HAP-1 (cell line): ENCODE measurements around the gene PRDM16.

Experiments
- DNase-seq, 2 experiments: peaks; one replicate each; pipeline ENCODE4 v3.0.0-alpha.2; 2016 to 2020; ENCODE audit warnings: low spot score in 2 of 2
- H3K27me3 ChIP-seq: fragments of 250-450 bp; sonication (Bioruptor Pico); 2 replicates; pipeline ENCODE4 v1.5.1; 2020; ENCODE audit warnings: low read depth, mild to moderate bottlenecking, moderate library complexity
- H3K36me3 ChIP-seq: fragments of 250-450 bp; sonication (Bioruptor Pico); replicated peaks from 2 replicates; pipeline ENCODE4 v1.5.1; 2020; ENCODE audit warnings: mild to moderate bottlenecking
- H3K4me1 ChIP-seq: fragments of 250-450 bp; sonication (Bioruptor Pico); 2 replicates; pipeline ENCODE4 v1.5.1; 2020; ENCODE audit warnings: mild to moderate bottlenecking
- H3K4me3 ChIP-seq: fragments of 250-450 bp; sonication (Bioruptor Pico); 2 replicates; pipeline ENCODE4 v1.5.1; 2020; ENCODE audit warnings: mild to moderate bottlenecking, moderate library complexity
- H3K9me3 ChIP-seq: fragments of 250-450 bp; sonication (Bioruptor Pico); 2 replicates; pipeline ENCODE4 v1.5.1; 2020; ENCODE audit warnings: mild to moderate bottlenecking, moderate library complexity
- in situ Hi-C: fragments of 300-500 bp; cut with MboI; formaldehyde crosslinking; loops from 3 replicates; pipeline ENCODE4 v1.14.3; 2020; ENCODE audit warnings: low sequenced_read_pairs, inconsistent platforms, mixed read lengths

PRDM16 gene

DNA sequence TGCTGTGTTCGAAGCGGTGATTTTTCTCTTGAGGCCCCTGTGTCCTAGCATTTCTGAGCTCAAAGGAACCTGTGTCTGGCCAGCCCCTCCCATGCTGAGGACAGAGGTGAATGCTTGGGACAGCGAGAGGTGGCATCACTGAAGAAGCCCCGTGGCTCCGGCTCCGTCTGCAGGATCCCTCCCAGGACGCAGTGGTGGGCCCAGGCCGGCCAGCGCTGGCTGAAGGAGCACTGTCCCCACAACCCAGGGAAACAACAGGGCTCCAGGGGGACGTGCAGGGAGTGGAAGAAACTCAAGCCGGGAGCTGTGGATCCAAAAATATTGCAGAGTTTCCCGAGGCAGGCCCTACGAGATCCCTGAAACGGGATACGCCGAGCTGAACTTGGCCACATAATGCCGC is 221.4 kb downstream of the PRDM16 start:
- Histone ChIP-seq H3K4me3 (no peak overlapping the region), H3K4me1 (peaks cover 4% of the 10 kb centered on the region; the same call in 1 of the 2 replicates), H3K9me3 (no peaks in the 10 kb centered on the region), H3K27me3 (peaks cover 15% of the 10 kb centered on the region), H3K36me3 (no peaks in the 10 kb centered on the region)
- DNase-seq: no peak
- in situ Hi-C loops: no loop called here

DNA sequence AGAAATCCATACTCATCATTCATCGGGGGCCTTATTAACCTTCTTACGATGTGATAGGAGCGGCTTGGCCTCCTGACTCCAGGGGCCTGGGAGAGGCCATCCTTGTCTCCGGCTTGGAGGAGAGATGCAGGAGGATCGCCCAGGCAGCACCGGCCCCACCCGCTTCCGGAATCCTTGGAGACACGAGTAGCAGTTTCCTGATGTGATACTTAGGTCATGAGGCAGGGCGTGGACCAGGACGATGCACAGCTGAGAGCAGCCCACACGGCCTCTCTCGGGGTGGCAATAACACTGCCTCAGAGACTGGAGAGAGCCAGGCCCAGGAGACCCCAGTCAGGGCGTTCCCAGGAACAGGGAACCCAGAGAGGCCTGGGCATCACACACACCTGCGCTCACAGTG is 221.9 kb downstream of the PRDM16 start:
- no peaks in the 10 kb centered on the region for H3K36me3 ChIP-seq
- in situ Hi-C loops: no loop called here
- no peak for DNase-seq
- H3K9me3 ChIP-seq: no peaks in the 10 kb centered on the region
- H3K27me3 ChIP-seq: peaks cover 15% of the 10 kb centered on the region
- H3K4me1 ChIP-seq: peaks cover 2% of the 10 kb centered on the region; the same call in 1 of the 2 replicates
- H3K4me3 ChIP-seq: no peak overlapping the region

DNA sequence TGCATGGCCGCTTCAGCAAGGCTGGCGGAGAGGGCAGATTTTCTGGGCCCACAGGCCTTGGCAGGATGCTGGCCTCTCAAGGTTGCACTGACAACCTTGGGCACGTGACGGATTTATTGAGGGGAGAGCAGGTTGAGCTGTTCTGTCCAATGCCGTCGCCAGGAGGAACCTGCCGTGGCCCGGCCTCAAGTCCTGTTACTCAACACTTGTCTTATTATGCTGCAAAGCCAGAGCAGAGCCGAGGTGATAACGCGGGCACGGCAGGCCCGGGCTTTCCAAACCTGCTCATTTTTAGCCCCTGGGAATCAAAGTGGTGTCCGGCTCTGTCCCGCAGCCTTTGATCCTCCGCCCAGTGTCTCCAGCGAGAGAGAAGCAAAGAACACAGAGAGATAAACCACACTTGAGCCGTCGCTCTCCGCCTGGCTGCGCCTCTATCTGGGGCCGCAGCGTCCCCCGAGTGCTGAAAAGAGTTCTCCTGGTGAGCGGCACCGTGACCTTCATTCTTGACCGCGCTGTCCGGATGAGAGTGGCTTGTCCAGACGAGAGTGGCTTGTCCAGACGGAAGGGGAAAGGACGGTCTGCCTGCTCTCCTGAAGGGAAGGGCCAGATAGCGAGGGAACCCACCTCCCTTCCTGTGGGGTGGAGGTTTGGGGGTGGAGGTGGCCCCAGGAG is 223.2 kb downstream of the PRDM16 start:
- Histone ChIP-seq H3K27me3 (peaks cover 15% of the 10 kb centered on the region), H3K4me3 (no peak overlapping the region), H3K9me3 (no peaks in the 10 kb centered on the region), H3K36me3 (no peaks in the 10 kb centered on the region), H3K4me1 (no peaks in the 10 kb centered on the region)
- DNase-seq: no peak
- in situ Hi-C loops: no loop called here

DNA sequence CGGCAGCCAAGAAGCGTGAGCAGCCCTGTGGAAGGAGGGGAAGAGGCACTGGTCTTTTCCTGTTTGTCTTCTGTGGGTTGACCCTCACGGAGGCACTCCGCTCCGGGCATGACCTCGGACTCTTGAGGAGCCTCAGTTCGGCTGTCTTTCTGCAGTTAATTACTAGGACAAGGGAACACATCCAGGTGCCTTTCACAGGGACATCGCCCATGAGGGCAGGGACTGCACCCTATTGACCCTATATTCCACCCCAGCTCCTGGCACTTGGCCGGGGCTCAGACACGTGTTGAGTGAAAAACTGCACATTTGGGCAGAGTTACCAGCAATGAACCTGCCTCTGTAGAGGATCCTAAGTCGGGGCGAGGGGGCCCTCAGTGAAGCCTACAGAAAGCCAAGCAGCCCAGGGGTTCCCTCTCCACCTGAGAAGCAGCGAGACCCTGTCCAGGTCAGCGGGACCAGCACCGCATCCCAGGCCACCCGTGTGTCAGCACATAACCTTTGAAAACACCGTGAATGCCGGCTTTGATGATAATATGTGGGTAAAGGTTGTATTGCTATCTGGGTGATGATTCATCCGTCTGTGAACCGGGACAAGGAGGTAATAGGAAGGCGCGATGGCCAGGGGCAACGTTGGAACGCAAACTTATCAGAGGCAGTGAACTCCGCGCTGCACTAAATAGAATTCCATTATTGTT is 224.0 kb downstream of the PRDM16 start:
- Histone ChIP-seq H3K9me3 (no peaks in the 10 kb centered on the region), H3K27me3 (peaks cover 19% of the 10 kb centered on the region), H3K4me3 (no peak overlapping the region), H3K4me1 (no peaks in the 10 kb centered on the region), H3K36me3 (no peaks in the 10 kb centered on the region)
- in situ Hi-C loops: no loop called here
- DNase-seq: no peak

DNA sequence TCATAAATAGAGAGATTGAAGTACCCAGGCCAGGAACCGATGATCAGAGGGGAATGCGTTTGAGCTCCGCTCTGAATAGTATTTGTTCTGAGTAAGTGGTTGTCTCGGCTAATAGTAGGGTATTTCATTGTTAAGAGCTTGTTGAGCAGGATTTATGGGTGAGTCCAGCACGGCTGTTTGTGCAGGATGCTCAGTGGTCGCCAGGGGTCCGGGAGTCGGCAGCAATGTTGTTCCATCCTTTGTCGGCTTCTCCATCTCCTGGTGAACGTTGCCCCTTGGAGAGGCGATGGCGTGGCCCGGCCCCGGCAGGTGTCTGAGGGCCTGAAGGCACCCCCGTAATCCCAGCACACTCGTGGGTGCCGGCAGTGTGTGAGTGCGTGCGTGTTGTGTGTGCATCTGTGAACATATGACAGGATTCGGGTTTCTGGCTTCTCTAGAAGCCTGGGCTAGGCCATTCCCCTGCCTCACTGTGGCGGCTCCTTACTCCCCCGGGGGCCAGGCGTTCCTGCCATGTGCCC is 224.6 kb downstream of the PRDM16 start:
- H3K4me1 ChIP-seq: no peaks in the 10 kb centered on the region
- peaks cover 23% of the 10 kb centered on the region for H3K27me3 ChIP-seq
- H3K4me3 ChIP-seq: no peak overlapping the region
- in situ Hi-C loops: no loop called here
- no peaks in the 10 kb centered on the region for H3K9me3 ChIP-seq
- no peak for DNase-seq
- H3K36me3 ChIP-seq: no peaks in the 10 kb centered on the region

DNA sequence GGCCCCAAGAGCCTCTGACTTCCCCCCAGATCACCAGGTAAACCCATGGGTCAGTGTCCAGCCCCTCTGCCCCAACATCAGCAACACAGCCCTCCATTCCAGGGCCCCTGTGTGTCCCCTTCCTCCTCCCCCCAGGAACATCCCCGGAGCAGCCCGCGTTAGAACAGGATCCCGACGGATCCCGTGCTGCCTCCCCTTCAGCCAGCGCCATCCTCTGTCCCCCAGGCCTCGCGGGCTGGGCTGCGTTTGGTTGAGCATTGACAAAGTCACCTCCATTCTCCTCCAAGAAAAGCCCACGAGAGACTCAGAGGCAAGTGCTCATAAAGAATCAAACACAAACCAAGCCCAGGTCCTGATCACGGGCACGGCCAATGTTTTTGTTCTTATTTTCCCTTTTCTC is 225.4 kb downstream of the PRDM16 start:
- H3K36me3 ChIP-seq: no peaks in the 10 kb centered on the region
- no peak for DNase-seq
- no peak overlapping the region for H3K4me3 ChIP-seq
- no peaks in the 10 kb centered on the region for H3K9me3 ChIP-seq
- H3K27me3 ChIP-seq: peaks cover 23% of the 10 kb centered on the region
- no peaks in the 10 kb centered on the region for H3K4me1 ChIP-seq
- in situ Hi-C loops: no loop called here

DNA sequence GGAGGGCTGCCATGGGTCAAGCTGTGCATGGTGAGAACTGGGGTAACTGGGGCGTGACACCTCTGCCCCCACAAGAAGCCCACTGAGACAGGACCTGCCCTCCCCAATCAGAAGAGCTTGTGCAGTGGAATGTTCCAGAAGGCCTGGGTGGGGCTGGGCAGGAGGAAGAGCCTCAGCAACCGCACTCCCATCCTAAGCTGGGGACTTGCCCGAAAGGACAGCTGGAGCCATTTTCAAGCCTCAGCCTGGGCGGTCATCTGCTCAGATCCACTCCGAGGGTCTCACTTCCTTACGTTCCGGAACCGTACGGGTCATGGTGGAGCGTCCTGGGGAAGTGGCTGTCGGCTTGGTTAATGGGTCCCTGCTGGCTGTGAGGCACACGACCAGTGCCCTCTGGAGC is 226.8 kb downstream of the PRDM16 start:
- no peaks in the 10 kb centered on the region for H3K4me1 ChIP-seq
- peaks cover 23% of the 10 kb centered on the region for H3K27me3 ChIP-seq
- no peaks in the 10 kb centered on the region for H3K36me3 ChIP-seq
- in situ Hi-C loops: no loop called here
- DNase-seq: no peak
- no peaks in the 10 kb centered on the region for H3K9me3 ChIP-seq
- H3K4me3 ChIP-seq: no peak overlapping the region

DNA sequence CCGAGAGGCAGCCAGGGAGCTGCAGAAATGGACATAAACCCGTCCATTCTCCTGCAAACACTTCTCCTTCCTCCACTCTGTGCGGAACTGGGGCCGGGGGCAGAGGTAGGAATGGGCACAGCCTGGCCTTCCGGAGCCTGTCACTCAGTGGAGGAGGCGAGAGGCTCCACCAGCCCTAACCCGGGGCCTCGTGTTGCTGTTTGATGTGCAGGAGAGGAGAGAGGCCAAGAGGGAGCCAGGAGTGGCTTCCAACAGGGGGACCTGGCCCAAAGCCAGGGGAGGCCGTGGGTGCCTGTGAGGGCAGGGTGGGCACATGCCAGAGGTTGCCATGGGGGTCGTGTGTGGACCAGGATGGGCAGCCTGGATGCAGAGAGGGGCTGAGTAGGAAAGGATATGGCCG is 227.3 kb downstream of the PRDM16 start:
- H3K36me3 ChIP-seq: no peaks in the 10 kb centered on the region
- no peaks in the 10 kb centered on the region for H3K4me1 ChIP-seq
- H3K4me3 ChIP-seq: no peak overlapping the region
- no peaks in the 10 kb centered on the region for H3K9me3 ChIP-seq
- peaks cover 23% of the 10 kb centered on the region for H3K27me3 ChIP-seq
- DNase-seq: no peak
- in situ Hi-C loops: no loop called here

DNA sequence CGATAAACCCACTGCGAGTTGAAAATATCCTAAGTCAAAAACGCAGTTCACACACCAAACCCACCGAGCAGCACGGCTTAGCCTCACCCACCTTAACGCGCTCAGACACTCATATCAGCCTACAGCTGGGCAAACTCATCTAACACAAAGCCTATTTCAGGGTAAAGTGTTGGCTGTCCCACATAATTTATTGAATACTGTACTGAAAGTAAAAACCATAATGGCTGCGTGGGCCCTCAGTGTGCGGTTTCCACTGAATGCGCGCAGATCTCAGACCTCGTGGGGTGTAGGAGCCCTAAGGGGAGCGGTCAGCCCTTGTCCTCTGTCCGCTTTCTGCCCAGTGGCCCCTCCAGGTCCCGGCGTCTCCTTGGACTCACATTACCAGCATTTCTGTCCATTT is 227.8 kb downstream of the PRDM16 start:
- no peaks in the 10 kb centered on the region for H3K36me3 ChIP-seq
- peaks cover 23% of the 10 kb centered on the region for H3K27me3 ChIP-seq
- H3K4me1 ChIP-seq: no peaks in the 10 kb centered on the region
- H3K9me3 ChIP-seq: no peaks in the 10 kb centered on the region
- in situ Hi-C loops: no loop called here
- no peak for DNase-seq
- no peak overlapping the region for H3K4me3 ChIP-seq

DNA sequence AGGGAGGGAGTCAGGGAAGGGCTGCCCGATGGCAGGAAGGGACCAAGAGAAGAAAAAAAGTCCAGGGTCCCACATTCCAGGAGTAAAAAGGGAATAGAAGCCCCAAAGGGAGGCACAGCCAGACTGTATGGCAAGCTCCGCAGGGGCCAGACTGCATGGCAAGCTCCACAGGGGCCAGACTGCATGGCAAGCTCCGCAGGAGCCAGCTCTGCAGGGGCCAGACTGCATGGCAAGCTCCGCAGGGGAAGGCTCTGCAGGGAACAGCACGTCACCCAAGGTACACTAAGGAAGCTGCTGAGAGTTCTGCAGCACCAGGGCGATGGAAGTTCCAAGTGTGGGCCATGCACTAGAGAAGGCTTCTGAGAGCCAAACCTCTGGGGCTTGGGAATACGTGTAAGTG is 228.8 kb downstream of the PRDM16 start:
- Histone ChIP-seq H3K4me1 (no peaks in the 10 kb centered on the region), H3K36me3 (no peaks in the 10 kb centered on the region), H3K27me3 (peaks cover 21% of the 10 kb centered on the region), H3K9me3 (no peaks in the 10 kb centered on the region), H3K4me3 (no peak overlapping the region)
- in situ Hi-C loops: no loop called here
- DNase-seq: no peak

DNA sequence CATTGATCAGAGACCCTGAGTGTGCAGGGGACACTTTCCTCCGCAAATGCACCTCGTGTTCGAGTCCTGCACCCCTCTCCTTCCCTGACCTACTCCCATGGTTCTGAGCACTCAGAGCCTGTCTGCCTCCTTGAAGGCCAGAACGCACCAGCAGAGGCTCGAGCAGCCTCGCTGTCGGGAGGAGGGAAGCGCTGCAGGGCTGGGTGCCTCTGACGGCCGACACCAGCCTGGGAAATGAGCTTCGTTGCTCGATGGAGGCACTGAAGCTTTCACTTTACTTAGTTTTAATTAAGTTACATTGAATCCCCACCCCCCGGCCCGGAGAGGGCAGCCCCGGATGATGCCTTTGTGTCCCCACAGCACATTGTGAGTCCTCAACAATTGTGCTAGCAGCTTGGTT is 229.2 kb downstream of the PRDM16 start:
- Histone ChIP-seq H3K36me3 (no peaks in the 10 kb centered on the region), H3K9me3 (no peaks in the 10 kb centered on the region), H3K27me3 (peaks cover 17% of the 10 kb centered on the region), H3K4me1 (no peaks in the 10 kb centered on the region), H3K4me3 (no peak overlapping the region)
- DNase-seq: no peak
- in situ Hi-C loops: no loop called here

DNA sequence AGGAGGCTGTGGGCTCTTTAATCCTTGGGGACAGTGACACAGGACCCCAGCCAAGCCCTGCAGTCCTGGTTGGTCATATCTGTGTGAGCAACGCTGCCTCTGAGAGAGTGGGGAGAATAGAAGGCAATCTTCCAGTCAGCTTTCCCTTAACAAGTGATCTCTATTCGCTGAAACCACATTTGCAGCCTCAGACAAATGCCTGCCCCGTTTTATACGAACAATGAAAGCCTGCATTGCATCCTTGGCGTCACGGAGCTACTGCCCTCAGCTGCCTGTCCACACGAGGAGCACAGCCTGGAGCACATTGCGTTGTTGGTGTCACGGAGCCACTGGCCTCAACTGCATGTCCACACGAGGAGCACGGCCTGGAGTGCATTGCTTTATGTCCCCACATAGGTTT is 235.2 kb downstream of the PRDM16 start:
- in situ Hi-C loops: no loop called here
- H3K9me3 ChIP-seq: no peaks in the 10 kb centered on the region

DNA sequence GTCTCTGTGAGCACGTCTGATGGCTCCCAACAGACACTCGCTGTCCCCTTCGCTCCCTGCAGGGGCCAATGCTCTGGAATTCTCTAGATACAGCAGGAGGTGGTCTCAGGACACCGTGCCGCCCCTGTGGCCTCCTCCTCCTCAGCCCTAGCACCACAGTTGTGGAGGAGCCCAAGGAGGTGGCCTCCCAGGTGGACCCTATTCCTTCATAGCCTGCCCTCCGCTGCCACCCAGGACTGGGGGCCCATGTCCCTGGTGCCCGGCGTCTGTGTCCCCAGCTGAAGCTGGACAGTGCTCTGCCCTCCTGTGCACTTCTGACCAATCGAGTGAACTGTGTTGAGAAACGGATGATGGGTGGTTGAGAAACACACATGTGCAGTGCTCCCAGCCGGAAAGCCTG is 235.7 kb downstream of the PRDM16 start:
- no peaks in the 10 kb centered on the region; the same call in 1 of the 2 replicates for H3K27me3 ChIP-seq
- no peaks in the 10 kb centered on the region for H3K36me3 ChIP-seq
- no peaks in the 10 kb centered on the region for H3K9me3 ChIP-seq
- no peak overlapping the region for H3K4me3 ChIP-seq
- DNase-seq: no peak
- in situ Hi-C loops: no loop called here
- H3K4me1 ChIP-seq: no peaks in the 10 kb centered on the region

More for the DNA sequence above, 235.2 kb downstream of the PRDM16 start:
- DNase-seq: no peak
- H3K36me3 ChIP-seq: no peaks in the 10 kb centered on the region
- no peak overlapping the region for H3K4me3 ChIP-seq
- no peaks in the 10 kb centered on the region; the same call in 1 of the 2 replicates for H3K27me3 ChIP-seq
- H3K4me1 ChIP-seq: no peaks in the 10 kb centered on the region

DNA sequence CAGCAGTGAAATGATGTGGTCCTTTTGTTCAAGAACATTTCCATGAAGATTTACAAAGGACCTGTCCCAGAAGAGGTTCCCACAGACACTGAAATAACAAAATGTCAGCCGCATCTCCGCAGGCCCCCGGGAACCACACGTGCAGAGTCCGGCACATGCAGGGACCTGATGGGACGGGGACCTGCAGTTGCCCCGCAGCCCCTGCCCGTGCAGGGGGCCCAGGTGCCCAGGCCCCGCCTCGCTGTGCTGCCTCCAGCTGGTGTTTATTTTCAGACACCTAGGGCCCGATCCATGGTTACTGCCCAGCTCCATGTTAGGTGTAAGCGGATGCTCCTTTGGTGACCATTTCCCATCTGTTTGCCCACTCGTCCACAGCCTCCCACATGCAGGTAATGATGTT is 236.2 kb downstream of the PRDM16 start:
- DNase-seq: no peak
- in situ Hi-C loops: no loop called here
- no peaks in the 10 kb centered on the region; the same call in 1 of the 2 replicates for H3K27me3 ChIP-seq
- no peaks in the 10 kb centered on the region for H3K36me3 ChIP-seq
- no peaks in the 10 kb centered on the region for H3K4me1 ChIP-seq
- no peaks in the 10 kb centered on the region for H3K9me3 ChIP-seq
- no peak overlapping the region for H3K4me3 ChIP-seq
